ENCODE results near the gene A4GALT.

GRCh38 chr22:42719656-42720262 lies 911 bp downstream of the A4GALT start:
- TF ChIP-seq CTCF (IDR thresholded peaks at IDR 0.05; ENCODE audit: insufficient read depth, low read length, poor library complexity, severe bottlenecking) (no peak), EZH2phosphoT487 (conservative IDR thresholded peaks at IDR 0.05; ENCODE audit: low read length) (no peak)
